Gastrocnemius medialis (tissue), 4 donors: ENCODE results near the gene RBM42.

ENCODE experiments used
- CTCF ChIP-seq, 5 experiments: fragments of 450-650 bp in 3 of 5; fragments of 200-600 bp in 2 of 5; sonication (generic) in 2 of 5; IDR thresholded peaks in 4 of 5; conservative IDR thresholded peaks in 1 of 5; 1 replicate in 4 of 5; 2 replicates in 1 of 5; pipeline ENCODE4 v1.5.1; 2016 to 2019; ENCODE audit warnings: antibody characterized with exemption in 5 of 5, mild to moderate bottlenecking in 3 of 5, moderate library complexity in 3 of 5
- POLR2A ChIP-seq, 2 donors: fragments of 450-650 bp; IDR thresholded peaks; one replicate each; pipeline ENCODE4 v1.6.1; 2017; ENCODE audit warnings: antibody characterized with exemption in 2 of 2, mild to moderate bottlenecking in 2 of 2, moderate library complexity in 2 of 2

DNA sequence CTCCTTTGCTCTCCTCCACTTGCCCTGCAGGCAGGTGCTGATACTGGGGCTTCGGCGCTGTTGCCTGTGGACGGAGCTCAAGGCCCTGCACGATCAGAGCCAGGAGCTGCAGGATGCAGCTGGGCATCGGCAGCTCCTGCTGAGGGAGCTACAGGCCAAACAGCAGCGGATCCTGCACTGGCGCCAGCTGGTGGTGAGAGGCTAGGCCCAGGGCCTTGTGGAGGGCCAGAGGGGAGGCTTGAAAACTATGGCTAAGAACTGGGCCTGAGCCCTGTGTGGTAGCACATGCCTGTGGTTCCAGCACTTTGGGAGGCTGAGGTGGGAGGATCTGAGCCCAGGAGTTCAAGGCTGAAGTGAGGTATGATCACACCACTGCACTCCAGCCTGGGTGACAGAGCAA, 10.0 kb upstream of the RBM42 start:
- TF ChIP-seq CTCF (IDR thresholded peaks at IDR 0.05 in 4 of 5, conservative IDR thresholded peaks at IDR 0.05 in 1 of 5), result no peak
- no peak for TF ChIP-seq POLR2A (IDR thresholded peaks at IDR 0.05)
